T-helper 1 cell treated with Interleukin-12 subunit alpha and Interleukin-12 subunit beta and Interleukin-4 antibody, amounts not matched to agents 30 μg/mL and 1 μg/mL, for 36 hours (primary cell): ENCODE measurements around the gene DTX2.
"Not testable (repeated sequence)": the region's sequence is repeated elsewhere in the genome, so short reads cannot be mapped to it uniquely, and the experiment has no call there.

Experiments
- H3K27ac Mint-ChIP-seq: one replicate; pipeline ENCODE4 v1.8.0; 2021; ENCODE audit warnings: mild to moderate bottlenecking, mixed read lengths
- H3K27me3 Mint-ChIP-seq: one replicate; pipeline ENCODE4 v1.8.0; 2021; ENCODE audit warnings: low read depth, mixed read lengths
- H3K36me3 Mint-ChIP-seq: one replicate; pipeline ENCODE4 v1.8.0; 2021; ENCODE audit warnings: low read depth, mixed read lengths
- H3K4me1 Mint-ChIP-seq: one replicate; pipeline ENCODE4 v1.8.0; 2021; ENCODE audit warnings: low read depth, mixed read lengths
- H3K4me3 Mint-ChIP-seq: one replicate; pipeline ENCODE4 v1.8.0; 2021; ENCODE audit warnings: mild to moderate bottlenecking, moderate library complexity, mixed read lengths
- H3K9me3 Mint-ChIP-seq: one replicate; pipeline ENCODE4 v1.8.0; 2021; ENCODE audit warnings: mixed read lengths

DTX2 gene

DNA sequence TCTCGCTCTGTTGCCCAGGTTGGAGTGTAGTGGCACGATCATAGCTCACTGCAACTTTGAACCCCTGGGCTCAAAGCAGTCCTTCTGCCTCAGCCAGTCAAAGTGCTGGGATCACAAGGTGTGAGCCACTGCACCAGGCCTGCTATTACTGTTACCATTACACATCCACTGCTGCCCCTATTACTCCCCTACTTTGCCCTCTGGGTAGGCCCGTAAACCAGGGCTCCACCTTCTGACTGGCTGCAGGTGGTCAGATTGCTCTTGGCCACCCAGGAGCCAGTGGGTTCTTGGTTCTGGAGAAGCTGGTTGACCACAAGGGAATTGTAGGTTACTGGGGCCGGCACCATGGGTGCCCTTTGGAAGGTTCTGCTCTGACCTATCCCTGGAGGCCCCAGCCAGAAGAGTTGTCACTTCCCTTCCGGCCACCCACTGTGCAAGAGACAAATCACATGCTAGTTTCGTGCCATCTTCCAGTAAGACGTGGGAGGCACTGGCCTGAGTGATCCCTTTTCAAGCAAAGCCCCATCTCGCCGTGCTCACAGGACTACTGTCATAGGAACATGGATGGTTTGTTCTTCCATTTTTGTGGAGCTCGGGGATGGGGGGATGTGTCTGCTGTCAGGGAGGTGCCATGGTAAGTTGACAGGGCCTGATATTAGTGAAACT is 10.2 kb downstream of the DTX2 start:
- H3K4me3 Mint-ChIP-seq, H3K4me1 Mint-ChIP-seq, H3K27ac Mint-ChIP-seq, H3K27me3 Mint-ChIP-seq, H3K36me3 Mint-ChIP-seq, H3K9me3 Mint-ChIP-seq: not testable (repeated sequence)

DNA sequence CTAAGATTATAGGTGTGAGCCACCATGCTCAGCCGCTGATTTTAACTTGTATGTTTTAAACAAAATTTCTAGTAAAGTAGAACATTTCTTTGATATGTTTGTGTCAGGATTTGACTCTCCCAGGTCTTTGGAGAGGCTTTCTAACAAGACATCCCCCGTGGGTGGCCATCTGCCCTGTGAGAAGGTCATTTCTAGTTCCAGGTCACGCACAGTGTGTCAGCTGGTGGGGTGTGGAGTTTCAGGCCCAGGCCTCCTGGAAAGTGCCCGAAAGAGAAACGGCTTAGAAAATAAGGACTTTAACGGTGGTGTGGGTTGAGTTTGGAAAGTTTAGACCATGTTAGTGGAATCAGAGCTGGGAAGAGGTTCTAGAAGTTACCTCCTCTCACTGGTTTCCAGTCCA is 11.6 kb downstream of the DTX2 start:
- not testable (repeated sequence) for H3K27ac Mint-ChIP-seq, H3K36me3 Mint-ChIP-seq, H3K4me3 Mint-ChIP-seq, H3K9me3 Mint-ChIP-seq, H3K4me1 Mint-ChIP-seq, H3K27me3 Mint-ChIP-seq

DNA sequence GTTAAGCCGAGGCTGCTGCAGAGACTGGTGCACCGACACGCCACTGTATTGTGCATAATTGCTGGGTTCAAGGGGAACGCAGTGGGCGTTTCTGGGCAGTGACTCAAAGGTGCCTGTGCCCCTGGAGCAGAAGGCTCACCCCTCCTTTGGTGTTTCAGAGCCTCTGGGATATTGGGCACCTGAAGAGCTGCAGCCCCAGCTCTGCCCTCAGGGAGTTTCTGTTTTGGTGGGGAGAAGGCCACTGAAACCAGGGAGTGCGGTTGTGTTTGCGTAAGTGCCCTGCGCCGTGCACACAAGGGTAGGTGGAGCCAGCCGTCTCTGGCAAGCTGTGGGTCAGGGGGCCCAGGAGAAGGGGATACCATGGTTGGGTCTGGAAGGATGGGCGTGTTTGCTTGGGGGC is 14.8 kb downstream of the DTX2 start:
- H3K4me3 Mint-ChIP-seq, H3K27me3 Mint-ChIP-seq, H3K27ac Mint-ChIP-seq, H3K4me1 Mint-ChIP-seq, H3K9me3 Mint-ChIP-seq, H3K36me3 Mint-ChIP-seq: not testable (repeated sequence)

DNA sequence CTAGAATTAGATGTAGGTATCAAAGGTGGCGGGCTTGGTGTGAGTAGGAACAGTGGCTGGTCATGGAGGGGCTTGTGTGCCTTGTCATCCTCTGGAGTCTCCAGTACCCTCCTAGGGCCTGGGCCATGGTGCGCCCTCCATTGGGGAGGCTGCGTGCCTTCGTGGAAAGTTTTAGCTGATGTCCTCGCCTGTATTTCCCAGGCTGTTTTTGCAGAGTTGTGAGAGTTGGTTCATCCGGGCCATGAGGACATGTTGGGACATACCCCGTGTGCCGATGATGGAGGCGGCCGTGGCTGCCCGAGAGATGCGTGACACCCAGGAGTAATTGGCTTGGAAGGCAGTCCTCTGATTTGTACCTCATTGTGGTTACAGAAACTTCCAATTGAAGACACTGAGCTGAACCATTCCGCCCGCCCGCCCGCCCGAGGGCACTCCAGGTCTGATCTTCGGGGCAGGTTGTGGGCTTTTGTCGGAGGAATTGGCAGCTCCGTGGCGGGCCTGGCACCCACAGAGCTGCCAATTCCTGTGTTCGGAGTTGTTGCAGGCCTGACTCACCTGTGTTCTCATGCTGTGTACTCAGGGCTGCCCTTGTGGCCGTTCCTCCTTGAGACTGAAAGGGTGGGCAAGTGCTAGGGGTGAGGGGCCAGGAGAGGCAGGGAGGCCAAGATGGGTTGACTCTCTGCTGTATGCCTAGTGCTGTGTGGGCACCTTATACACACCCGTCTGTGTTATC is 15.4 kb downstream of the DTX2 start:
- H3K27me3 Mint-ChIP-seq, H3K27ac Mint-ChIP-seq, H3K4me1 Mint-ChIP-seq, H3K9me3 Mint-ChIP-seq, H3K36me3 Mint-ChIP-seq, H3K4me3 Mint-ChIP-seq: not testable (repeated sequence)

DNA sequence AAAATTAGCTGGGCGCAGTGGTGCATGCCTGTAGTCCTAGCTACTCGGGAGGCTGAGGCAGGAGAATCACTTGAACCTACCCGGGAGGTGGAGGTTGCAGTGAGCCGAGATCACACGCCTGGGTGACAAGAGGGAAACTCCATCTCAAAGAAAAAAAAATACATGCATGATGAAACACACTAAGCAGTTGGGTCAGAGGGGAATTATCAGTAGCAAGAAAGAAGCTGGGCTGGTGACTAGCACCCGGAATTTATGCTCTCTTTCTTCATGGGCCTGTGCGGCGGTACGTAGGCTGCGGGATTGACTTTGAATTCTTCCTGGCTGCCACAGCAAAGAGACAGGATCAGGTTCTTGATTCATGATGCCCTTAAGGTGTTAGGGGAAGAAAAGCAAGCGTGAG is 18.1 kb downstream of the DTX2 start:
- H3K4me3 Mint-ChIP-seq, H3K36me3 Mint-ChIP-seq, H3K27me3 Mint-ChIP-seq, H3K9me3 Mint-ChIP-seq, H3K27ac Mint-ChIP-seq, H3K4me1 Mint-ChIP-seq: not testable (repeated sequence)

DNA sequence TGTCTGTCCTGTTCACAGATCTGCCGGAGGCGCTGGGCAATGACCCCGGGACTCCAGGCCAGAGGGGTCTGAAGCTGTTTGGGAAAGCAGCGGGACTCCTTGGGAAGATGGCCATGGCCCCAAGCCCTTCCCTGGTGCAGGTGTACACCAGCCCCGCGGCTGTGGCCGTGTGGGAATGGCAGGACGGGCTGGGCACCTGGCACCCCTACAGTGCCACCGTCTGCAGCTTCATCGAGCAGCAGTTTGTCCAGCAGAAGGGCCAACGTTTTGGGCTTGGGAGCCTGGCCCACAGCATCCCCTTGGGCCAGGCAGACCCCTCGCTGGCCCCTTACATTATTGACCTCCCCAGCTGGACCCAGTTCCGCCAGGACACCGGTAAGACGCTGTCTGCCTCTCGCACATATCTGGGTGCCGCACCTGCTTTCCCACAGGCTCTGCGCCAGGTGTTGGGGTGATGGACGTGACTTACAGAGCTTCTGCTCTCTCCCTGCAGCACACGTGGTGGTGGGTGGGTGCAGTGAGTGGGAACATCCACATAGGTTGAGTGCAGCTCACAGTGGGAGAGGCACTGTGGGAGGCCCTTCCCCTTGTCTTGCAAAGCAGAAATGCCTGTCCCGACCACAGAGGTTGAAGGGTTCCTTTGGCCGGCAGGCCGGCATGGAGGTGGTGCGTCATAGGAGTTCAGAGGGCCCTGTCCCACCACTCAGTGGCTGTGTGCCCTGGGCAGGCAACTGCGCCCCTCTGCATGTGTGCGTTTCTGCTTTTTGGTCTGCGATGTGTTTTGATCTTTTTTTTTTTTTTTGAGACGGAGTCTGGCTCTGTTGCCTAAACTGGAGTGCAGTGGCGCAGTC is 19.1 kb downstream of the DTX2 start:
- H3K4me3 Mint-ChIP-seq, H3K27ac Mint-ChIP-seq, H3K27me3 Mint-ChIP-seq, H3K4me1 Mint-ChIP-seq, H3K9me3 Mint-ChIP-seq, H3K36me3 Mint-ChIP-seq: not testable (repeated sequence)

DNA sequence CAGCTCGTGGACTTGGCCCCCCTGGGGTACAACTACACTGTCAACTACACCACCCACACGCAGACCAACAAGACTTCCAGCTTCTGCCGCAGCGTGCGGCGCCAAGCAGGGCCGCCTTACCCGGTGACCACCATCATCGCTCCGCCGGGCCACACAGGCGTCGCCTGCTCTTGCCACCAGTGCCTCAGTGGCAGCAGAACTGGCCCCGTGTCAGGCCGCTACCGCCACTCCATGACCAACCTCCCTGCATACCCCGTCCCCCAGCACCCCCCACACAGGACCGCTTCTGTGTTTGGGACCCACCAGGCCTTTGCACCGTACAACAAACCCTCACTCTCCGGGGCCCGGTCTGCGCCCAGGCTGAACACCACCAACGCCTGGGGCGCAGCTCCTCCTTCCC is 21.2 kb downstream of the DTX2 start:
- not testable (repeated sequence) for H3K27ac Mint-ChIP-seq, H3K4me3 Mint-ChIP-seq, H3K4me1 Mint-ChIP-seq, H3K27me3 Mint-ChIP-seq, H3K9me3 Mint-ChIP-seq, H3K36me3 Mint-ChIP-seq

DNA sequence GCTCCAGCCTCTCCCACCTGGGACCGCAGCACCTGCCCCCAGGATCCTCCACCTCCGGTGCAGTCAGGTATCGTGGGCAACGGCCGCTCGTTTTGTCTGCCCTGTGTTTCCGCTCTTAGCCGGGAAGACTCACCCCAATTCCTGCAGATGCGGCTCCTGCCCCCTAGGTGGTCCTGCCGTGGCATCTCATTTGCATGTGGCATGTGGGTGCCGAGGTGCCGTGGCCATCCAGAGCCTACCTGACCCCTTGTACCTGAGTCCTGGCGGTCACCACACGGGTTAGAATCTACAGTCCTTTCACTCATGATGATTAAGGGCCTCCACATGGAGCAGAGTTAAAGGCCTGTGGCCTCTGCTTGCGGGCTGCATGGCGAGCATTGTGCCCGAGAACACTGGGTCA is 21.6 kb downstream of the DTX2 start:
- H3K9me3 Mint-ChIP-seq, H3K27ac Mint-ChIP-seq, H3K4me3 Mint-ChIP-seq, H3K36me3 Mint-ChIP-seq, H3K4me1 Mint-ChIP-seq, H3K27me3 Mint-ChIP-seq: not testable (repeated sequence)

DNA sequence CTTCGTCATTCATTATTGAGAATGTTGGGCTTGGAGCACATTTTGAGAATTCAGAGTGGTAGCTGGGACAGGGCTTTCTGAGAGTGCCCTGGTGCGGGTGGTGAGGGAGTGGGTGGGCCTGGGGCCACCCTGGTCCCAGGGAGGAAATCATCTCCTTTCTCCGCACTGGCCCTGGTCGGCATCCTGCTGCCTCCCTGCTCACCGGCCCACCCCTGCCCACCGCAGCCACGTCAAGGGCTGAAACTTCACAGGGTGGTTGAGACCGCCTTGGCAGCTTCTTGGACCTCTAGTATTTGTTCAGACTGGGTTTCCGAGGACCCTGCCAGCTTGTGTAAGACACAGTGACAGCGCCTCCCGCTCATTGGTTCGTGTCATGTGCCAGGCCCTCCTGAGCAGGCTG is 22.9 kb downstream of the DTX2 start:
- not testable (repeated sequence) for H3K27me3 Mint-ChIP-seq, H3K27ac Mint-ChIP-seq, H3K36me3 Mint-ChIP-seq, H3K4me1 Mint-ChIP-seq, H3K4me3 Mint-ChIP-seq, H3K9me3 Mint-ChIP-seq

DNA sequence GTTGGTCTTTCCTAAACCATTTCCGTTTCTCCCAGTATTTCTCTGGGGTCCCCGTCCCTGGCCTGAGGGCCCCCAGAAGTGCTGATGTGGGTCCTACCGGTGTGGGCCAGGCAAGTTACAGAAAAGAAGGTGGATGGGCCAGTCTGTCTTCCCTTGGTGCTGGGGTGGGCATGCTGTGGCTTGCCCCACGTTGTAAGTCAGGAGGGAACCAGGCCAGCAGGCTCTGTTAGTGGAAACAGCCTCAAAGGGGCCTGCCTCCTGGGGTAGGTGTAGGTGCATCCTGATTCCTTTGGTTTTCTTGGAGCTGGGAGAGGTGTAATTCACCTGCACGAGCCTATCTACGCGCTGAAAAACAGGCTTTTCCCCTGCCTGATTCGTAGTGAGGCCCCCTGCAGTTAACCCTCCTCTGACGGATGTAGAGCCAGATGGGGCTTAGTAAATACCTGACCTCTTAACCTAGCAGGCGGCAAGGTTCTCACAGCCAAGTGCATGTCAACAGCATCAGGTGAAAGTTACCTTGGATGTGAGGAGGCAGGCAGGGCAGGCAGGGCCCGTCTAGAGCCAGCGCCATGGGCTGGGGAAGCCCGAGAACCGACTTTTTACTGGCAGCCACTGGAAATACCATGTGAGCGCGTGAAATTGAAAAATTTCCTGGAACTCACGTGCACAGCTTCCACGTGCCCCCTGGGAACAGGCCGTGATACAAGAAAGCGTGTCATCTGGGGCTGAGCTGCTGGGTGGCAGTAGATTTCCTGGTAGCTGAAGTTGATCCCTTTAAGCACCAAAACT is 24.5 kb downstream of the DTX2 start:
- H3K4me3 Mint-ChIP-seq, H3K4me1 Mint-ChIP-seq, H3K9me3 Mint-ChIP-seq, H3K27ac Mint-ChIP-seq, H3K27me3 Mint-ChIP-seq, H3K36me3 Mint-ChIP-seq: not testable (repeated sequence)

DNA sequence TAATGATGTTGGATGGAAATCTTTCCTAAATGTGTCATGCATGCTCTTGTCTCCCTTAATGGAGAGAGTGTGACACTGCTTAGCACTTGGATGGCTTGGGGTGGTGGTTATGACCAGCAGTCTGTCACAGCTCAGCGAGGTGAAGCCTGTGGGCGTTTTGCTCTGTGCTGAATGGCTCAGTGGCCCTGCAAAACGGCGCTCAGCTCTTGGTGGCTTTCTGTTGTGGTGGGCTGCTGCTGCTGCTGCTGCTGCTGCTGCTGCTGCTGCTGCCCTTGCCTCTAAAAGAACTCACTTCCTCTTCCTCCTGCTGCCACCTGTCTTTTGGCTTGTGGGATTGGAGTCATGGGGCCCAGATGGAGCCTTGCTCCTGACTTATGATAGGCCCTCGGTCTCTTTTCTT is 25.1 kb downstream of the DTX2 start:
- H3K4me1 Mint-ChIP-seq, H3K9me3 Mint-ChIP-seq, H3K36me3 Mint-ChIP-seq, H3K27me3 Mint-ChIP-seq: not testable (repeated sequence)
- peak overlapping the region; percentile 79 for H3K27ac Mint-ChIP-seq
- H3K4me3 Mint-ChIP-seq = peak overlapping the region; percentile 25

DNA sequence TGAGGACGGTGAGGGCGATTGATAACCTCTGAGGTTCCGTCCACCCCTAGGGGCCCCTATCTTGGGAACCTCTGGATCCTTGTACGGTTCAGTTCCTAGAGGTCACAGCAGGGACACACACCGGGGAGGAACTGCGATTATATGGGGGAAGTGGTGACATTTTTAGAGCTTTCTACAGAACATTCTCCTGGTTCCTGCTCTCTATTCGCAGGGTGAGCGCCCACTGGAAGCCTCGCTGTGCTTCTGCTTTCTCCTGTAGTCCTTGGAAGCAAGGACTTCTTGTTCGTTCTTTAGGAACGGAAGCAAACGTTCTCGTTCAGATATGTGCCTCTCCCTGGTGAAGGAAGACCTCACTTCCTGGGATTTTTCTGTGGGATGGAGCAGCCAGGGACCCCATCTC is 26.5 kb downstream of the DTX2 start:
- not testable (repeated sequence) for H3K4me1 Mint-ChIP-seq

DNA sequence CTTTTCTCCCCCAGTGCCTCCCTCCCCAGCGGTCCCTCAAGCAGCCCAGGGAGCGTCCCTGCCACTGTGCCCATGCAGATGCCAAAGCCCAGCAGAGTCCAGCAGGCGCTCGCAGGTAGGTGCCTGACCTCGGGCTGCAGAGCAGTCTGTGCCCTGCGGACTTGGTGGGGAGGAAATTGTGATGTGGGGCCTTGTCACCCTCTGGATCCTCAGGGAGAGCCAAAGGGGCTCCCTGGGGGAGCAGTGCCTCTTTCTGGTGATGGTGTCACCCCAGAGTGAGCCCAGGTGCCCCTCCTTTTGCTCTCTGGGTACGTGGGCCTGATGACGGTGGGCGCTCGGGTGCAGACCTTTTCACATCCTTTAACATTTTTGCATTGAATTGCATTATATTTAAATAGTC is 30.6 kb downstream of the DTX2 start:
- H3K36me3 Mint-ChIP-seq, H3K9me3 Mint-ChIP-seq, H3K27ac Mint-ChIP-seq, H3K4me1 Mint-ChIP-seq, H3K27me3 Mint-ChIP-seq, H3K4me3 Mint-ChIP-seq: not testable (repeated sequence)

More for the DNA sequence above, 26.5 kb downstream of the DTX2 start:
- not testable (repeated sequence) for H3K27me3 Mint-ChIP-seq, H3K27ac Mint-ChIP-seq, H3K4me3 Mint-ChIP-seq, H3K36me3 Mint-ChIP-seq, H3K9me3 Mint-ChIP-seq

DNA sequence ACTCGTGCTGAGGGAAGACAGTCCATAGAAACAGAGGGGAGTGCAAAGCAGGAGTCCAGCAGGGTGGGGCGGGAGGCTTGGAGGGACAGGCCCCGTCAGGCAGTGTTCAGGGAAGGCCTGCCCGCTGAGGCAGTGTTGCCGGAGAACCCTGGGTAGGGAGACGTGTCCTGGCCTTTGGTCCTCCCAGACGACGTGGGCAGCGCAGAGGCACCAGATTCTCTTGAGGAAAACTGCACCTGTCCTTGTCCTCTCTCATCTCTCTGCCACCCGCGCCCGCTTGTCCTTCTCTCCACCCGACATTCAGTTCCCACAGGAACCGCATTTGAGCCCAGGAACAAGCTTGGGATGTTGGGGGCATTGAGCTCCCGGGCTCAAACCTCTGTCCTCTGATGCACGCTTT is 34.2 kb downstream of the DTX2 start:
- not testable (repeated sequence) for H3K9me3 Mint-ChIP-seq, H3K4me3 Mint-ChIP-seq, H3K27ac Mint-ChIP-seq, H3K4me1 Mint-ChIP-seq, H3K36me3 Mint-ChIP-seq, H3K27me3 Mint-ChIP-seq
